SHP77 (cell line): ENCODE results near the gene PCNX2.

Experiments used
- DNase-seq, 2 experiments: peaks; one replicate each; lab custom pipeline; 2025; lab: John Stamatoyannopoulos, UW

PCNX2 gene

DNA sequence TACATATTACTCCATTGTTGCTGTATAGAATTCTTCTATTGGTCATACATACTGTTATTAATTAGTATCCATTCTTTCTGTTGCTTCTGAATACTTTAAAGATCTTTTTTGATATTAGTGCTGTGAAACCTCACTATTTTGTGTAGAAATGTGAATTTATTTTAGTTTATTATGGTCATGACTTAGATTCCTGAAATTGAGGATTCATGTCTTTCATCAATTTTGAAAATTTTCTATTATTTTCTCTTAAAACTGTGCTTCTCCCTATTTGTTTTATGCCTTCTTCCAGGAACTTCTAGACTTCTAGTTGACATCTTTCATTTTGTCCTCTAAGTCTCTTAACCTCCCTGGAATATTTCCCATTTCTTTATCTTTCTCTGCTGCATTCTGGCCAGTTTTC is 232.1 kb downstream of the PCNX2 start:
- no peak for DNase-seq

DNA sequence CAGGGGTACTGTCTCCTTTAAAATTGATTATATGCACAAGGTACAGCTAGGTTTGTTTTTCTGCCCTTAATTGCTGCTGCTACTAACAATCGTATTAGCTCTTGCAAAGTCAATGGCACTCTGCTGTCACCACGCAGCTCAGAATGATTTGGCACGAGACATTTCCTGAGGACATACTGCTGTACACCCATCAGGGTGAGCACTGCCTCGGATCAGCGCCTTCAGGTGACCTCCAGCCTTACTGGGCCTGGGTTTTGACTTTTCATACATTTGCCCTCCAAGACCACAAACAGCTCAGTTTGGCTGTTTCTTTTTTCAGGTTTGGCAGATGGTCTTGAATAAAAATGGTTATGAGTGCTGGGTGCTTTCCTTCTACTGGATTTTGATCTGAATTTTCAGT is 234.3 kb downstream of the PCNX2 start:
- no peak for DNase-seq

DNA sequence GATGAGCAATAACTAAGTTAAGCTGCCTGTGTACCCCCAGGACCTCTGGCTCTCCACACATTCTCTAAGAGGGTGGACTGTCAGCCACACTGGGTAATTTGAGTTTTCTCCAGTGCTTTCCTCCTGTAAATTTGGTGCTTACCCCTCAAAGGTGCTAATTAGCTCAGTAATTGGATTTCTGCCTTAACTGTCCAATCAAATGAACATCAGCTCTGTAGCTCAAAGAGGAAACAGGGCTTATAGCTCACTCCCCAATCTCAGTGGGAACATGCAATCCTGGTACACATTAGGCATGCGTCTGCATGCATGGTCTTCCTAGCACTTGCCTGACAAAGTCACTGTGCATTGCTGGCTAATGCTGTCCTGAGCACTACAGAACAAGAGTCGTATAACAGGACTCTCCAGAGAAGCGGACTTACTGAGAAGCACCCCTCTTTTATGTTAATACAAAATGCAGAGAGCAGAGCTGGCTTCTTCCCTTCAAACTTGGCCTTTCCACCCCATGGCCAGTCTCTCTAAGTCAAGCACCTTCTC is 235.0 kb downstream of the PCNX2 start:
- DNase-seq: no peak

DNA sequence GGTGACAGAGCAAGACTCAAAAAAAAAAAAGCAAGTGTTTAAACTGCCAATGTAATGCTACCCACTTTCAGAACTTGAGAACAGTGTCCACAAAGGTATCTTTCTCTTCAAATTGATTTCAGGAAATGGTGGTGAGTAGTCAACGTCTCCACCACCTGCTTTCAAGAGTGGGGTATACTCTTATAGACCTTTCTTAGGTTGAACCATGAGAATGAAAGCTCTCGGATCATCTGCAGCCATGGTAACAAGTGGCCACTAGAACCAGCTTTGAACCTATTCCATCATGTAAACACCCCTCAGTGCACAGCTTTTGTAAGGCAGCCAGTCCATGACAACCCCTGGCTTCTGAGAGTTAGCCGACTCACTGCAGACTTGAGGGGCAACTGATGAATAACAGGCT is 237.7 kb downstream of the PCNX2 start:
- DNase-seq: no peak

DNA sequence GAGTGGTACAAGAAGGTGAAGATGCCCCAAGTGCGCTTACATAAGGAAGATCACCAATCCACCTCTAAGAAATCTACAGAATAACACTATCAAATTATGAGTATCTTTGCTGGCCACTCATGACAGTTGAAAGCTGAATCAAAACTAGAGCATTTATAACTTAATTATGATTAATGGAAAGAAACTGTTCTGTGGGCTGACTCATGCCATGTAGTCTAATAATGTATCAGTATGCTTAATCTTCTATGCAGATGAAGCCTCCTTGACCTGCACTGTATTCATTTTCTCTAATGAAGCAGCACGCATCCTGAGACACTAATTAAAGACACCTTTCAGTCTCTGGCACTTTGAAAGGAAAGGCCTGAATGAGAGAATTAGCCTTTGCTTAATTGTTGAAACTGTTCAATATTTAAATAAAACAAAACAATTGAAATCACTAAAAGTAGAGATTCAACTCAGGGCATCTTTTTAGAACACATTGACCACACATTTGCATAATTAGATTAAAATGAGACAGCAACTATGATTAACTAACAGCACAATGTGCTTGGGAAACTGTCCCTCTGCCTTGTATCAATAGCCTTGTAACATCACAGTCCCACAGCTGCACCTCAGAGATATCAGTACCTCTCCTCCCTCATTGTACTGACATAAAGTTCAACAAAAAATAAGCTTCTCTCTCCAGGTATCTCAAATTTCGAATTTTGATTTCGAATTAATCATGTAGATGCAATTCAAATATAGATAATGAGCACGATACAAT is 239.5 kb downstream of the PCNX2 start:
- no peak for DNase-seq

DNA sequence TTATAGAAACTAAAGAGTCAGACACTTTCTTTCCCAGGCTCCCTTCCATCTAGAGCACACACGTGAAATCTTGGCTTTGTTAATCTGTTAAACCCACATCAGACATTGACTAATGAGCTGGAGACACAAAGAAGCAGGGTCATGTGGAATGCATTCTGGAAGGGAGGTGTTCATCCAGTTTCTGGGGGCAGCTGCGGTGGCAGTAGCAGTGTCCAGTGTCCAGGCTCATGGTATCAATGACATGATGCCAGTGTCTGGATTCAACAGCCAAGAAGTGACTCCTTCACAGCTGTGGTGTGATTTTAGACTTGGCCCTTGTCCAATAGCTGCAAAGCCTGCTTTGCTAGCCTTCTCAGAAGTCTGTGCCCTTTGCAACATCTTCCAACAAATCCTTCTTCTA is 249.9 kb downstream of the PCNX2 start:
- no peak for DNase-seq

DNA sequence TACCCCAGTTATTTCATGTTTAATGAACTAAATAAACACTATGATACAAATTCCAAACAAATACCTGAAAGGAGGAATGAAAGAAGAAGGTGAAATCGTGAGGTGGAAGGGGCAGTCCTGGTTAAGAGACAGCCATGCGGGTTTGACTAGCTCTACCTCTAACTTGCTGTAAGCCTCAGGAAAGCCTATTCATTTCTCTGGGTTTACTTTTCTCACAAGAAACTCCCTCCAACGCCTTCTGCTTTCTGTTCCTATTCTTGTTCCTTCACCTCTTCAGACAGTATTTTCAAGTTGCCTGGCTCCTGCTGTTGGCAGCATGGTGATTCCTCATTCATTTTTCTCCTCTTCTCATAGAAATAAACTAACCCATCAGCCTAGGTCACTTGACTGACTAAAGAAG is 252.7 kb downstream of the PCNX2 start:
- no peak for DNase-seq

DNA sequence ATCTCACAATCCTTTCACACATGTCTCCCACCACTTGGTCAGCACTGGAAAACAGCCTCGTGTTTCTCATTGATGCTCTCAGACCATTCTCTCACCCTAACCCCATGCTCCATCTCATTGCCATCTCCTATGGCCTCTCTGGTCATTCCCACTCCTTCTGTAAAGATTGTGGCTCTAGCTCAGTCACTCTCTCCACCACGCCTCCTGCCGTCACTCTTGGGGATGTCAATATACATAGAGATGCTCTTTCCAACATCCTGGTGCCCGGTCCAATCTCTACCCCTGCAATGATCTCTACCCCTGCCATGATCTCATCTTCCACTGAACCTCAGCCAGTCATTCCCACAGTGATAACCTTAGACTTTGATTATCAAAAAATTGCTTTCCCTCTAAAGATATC is 255.0 kb downstream of the PCNX2 start:
- no peak for DNase-seq

DNA sequence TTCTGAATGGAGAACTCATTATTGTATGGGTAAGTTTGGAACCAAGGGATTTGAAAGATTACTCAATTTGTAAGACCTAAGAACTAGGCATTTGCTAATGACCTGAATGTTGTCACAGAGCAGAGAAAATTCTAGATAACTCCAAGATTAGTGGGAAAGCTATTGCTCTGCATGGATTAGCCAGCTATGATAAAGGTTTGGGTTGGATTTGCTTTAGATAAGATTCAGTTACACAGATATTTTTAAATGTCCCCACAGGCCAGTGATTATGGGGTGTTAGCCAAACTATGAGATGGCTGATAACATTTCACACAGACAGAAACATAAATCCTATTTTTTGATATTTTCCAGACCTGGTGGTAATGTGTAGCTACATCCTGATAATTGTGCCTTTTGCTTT is 256.9 kb downstream of the PCNX2 start:
- DNase-seq: no peak

DNA sequence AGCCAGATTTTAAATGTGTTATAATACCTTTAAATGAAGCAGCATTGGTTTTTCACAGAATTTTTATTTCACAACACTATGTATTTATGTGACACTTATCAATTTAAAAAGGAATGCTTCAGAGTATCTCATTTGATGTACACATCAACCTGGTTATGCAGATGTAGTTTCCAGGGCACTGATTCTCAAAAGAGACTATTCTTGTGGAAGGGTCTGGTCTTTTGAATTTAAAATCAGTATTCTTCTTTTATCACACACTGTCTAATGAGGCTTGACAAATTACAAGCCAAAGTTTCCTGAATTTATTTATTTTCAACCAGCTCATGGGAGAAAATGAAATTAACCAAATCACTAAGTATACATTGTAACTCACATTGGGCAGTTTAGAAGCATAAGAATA is 257.7 kb downstream of the PCNX2 start:
- no peak for DNase-seq

DNA sequence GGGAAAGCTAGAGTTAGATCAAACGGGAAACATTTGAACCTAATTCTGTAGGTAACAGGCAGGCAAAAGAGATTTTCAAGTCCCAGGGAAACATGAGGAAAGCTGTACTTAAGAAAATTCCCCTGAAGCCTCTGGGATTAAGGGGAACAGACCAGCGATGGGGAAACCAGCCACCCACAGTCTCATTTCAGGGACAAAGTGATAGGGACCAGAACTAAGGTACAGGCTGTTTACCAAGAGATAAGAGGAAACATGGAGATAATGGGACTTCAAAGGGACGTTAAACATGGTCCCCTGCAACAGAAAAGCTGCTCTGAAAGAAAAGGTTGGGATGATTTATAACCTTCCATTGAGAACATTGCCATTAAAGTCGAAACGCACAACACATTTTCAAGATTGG is 260.7 kb downstream of the PCNX2 start:
- no peak for DNase-seq

DNA sequence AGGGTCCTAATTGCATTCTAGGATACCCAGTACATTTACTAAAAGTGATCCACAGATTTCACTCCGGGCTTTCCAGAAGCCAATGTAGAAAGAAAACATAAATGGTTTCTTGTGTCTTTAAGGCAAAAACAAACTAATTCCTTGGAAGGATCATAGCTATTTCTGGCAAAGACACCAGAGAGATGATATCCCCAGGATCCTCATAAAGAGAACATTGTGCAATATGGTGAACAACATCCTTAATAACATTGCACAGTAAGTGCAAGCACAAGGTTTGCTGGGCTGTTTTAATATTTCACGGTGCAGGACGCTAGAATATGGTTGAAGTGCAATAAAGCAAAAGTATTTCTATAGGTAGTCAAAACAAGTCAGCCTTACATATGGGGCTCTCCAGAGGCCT is 262.2 kb downstream of the PCNX2 start:
- no peak for DNase-seq

DNA sequence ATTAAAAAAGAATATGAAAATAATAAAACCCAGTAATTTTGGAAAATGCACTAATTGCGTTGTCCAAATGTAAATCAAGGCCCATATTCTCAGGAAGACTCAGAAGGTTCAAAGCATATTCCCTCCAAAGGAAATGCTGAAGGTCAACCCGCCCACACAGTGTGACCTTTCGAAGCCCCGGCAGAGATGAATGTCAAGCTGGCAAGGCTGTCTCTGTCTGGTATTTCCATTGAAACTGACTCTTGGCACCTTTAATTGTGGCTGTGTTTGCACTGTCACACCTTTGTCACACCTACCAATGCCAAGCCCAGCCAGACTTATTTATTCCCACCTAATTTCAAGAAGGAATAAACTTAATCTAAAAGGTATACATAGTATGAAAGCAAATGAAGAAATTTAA is 262.6 kb downstream of the PCNX2 start:
- no peak for DNase-seq

DNA sequence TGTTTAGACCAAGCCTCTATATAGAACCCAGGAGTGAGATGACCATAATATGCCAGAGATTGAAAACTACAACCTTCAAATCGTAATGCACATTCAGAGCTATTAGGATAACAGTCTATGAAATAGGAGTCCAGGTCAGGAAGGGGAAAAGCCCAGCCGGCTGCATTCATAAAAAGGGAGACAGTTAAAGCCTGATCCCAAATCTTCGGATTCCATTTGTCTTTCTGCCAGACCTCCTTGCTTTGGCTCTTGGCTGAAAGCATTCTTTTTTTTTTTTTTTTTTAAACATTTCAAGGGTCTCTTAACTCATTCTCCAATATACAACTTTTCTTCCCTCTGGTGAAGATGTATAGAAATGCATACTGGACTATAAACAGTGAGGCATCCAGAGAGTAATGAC is 264.0 kb downstream of the PCNX2 start:
- no peak for DNase-seq

DNA sequence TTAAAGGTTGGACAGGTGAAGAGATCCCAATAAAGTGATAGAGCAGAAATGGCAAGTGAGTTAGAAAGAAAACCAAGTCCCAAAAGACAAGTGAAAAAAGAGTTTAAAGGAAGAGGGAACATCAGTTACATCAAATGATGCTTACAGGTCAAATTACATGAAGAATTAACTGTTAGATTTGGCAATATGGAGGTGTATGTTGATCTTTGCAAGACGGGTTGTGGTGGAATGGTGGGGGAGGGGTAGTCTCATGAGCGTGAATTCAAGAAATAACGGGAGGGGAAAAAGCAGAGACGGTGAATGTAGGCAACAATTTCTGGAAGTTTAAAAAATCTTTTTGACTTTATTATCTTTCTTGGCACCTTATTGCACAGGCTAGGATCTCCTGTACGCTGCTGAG is 268.5 kb downstream of the PCNX2 start:
- no peak for DNase-seq

DNA sequence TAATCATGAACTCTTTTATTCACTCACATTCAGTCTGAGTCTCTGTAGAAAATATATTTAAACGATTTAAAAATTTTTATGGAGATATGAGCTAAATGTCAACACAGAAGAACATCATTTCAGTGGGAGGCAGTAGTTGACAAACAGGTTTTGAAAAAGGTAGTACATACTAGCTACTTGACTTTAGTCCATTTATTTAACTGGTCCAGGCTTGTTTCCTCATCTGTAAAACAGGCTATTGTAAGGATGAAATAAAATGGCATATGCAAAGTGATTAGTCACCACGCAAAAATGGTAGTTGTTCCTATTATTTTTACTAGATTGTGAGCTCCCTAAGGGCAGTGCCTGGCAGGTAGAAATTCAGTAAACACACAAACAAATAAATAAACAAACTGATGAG is 270.0 kb downstream of the PCNX2 start:
- no peak for DNase-seq

DNA sequence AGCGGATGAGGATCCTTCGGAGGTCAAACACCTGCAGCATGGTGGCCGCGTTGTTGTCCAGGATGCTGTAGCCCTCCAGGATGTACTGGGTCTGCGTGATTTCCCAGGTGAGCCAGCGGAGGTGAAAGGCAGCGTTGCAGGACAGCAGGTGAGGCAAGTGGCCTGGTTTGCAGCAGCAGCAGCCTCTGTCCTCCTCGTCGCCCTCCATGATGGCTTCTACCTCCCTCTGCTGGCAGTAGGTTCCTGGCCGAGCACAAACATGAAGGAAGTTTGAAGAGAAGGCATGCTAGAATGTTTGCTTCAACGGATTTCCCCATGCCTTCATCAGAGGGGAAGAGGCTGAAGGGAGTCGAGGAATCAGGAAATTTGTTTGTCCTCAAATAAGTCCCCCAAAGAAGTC is 270.4 kb downstream of the PCNX2 start:
- DNase-seq: peak; percentile 48 to 51

DNA sequence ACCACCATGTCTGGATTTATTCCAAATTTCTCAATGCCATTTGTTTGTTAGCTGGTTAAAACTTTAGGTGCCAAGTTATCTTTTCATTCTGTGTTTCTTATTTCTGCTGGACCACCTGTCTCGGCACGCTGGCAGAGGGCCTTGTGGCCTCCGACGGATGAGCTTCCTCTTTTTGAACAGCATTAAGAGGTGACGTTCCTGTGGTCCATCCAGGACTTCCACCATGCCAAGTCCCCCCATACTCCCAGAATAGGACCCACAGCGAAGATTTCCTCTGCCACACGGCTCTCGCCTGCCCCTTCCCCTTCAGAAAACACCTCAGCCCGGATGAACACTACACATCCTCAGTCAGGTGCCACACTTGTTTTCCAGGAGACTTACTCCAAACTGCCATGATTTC is 271.3 kb downstream of the PCNX2 start:
- no peak for DNase-seq

DNA sequence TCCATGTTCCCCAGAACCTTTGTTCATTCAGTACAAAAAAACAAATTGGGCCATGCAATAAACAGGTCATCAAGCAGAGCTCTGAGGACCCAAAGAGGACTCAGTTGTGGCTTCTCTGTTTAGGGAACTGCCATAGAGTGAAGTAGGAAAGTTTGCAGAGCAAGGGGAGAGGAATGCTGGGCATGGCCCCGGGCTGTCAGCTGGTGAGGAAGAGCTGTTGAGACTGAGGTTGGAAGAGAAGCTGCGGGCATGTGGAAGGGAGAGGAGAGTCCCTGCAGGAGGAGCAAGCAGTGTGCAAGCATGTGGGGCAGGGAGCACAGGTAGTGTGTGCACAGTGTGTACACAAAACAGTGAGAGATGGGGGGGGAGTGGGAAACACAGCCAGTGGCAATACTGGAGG is 273.3 kb downstream of the PCNX2 start:
- DNase-seq: no peak

DNA sequence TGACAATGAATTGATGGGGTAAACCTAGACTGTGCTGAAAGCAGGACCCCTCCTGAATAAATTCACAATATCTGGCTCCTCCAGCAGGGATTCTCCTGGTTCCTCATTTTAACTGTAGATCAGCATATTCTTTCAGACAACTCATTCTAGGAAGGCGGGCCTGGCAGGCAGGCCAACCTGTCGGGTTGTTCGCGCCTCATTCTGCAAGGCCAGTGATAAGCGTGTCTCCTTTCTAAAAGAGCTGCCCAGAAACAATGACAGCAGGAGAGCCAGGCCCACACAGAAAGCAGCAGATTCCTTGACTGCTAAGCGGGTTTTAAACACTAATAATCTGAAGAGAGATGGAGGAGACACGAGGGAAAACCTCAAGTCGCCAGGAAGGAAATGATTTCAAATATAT is 275.1 kb downstream of the PCNX2 start:
- no peak for DNase-seq

DNA sequence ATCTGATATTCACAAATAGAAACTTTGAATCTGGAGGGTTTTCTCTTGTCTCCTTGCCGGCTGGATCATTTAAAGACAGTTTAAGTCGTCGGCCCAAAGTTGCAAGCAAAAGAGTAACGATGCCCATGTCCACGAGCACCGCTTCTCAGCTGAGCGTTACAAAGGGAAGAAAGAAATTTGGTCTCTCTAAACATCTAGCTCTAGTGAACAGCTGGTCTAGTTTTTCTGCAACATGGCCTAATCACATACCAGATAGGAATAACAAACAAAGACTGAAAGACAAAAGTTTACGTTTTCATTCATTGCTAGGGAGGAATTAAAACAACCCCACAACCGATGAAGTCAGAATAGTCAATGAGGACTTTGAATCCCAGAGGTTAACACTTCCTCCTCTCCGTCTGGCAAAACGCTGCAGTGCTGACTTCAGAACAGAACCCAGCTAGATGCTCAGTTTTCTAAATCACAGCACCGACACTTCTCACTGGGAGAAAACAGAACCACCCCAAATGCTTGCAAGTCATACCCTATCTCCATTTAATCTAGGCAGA is 275.7 kb downstream of the PCNX2 start:
- no peak for DNase-seq

DNA sequence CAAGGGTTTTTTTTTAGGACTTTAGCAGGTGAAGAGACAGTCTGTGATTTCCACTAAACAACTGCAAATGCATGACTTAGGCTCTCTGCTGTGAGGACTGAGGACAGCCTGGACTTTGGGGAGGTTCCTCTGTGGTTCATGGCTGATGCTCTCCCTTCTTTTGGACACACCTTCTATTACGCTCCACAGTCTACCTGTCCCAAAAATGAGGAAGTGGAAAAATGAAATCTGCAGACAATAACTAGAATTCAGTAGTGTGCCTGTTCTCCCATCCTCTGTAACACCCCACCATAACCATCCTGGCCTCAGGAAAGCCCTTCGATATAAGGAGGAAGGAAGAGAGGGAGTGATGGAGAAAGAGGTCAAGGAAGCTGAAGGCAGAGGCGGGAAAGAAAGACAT is 276.4 kb downstream of the PCNX2 start:
- no peak for DNase-seq

DNA sequence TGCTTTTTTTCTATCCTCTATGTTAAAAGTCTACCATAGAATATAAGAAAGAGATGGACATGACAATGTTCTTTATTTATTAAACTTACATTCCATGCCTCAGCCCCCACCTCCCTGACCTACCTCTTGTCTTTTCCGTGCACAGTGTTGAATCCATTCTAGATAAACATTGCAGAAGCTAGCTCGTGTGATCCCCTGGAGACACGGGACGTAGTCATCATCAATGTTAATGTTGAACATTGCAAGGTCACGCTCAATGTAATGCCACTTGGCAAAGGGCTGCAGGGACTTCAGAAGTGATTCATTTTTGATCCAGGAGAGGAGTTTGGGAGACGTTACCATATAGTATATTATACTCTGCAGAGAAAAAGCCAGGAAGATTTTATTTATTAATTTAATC is 278.7 kb downstream of the PCNX2 start:
- no peak for DNase-seq

DNA sequence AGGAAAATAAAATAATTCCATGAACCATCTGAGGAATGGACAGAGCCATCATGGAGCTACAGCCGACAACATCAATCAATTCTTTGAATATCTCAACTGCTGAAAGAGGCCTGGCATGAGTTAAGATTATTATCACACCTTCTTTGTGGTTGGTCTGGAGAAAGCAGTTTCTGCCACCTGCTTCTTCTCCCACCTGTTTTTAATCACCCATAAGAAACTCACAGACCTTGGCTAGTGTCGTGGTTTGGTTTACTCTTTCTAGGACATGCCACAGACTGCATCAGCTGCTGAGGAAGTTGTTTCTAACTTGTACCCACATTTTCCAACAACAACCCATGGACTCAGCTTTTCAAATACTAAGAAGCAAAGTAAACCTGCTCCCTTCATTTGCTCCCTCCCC is 279.6 kb downstream of the PCNX2 start:
- DNase-seq: no peak
